Measurements from ENCODE around the gene MSRB3. TPM values are rescaled to one million over a fixed set of nuclear protein-coding genes. Genes with fewer than 3 reads are reported as not detected.

Gene MSRB3
- total and polyA plus RNA-seq, 5 experiments from 2014 or later, result not detected

GRCh38 chr12:65459545-65459944 lies 181.1 kb downstream of the MSRB3 start:
- POLR2A ChIA-PET, result no interaction called here
- H3K27me3 Mint-ChIP-seq, result peaks cover 0 to 2% (median 0%) of the 10 kb centered on the region in 5 donors
- no peak for ATAC-seq
- no peak overlapping the region for H3K27ac Mint-ChIP-seq
- no peak for DNase-seq
- no peak overlapping the region for H3K4me3 Mint-ChIP-seq
- peaks cover 0 to 2% (median 0%) of the 10 kb centered on the region in 3 donors for H3K36me3 Mint-ChIP-seq
- peaks cover 0 to 4% (median 0%) of the 10 kb centered on the region in 9 donors for H3K9me3 Mint-ChIP-seq
- no peaks in the 10 kb centered on the region for H3K4me1 Mint-ChIP-seq

GRCh38 chr12:65460063-65460462 lies 181.6 kb downstream of the MSRB3 start:
- peaks cover 0 to 4% (median 0%) of the 10 kb centered on the region in 9 donors for H3K9me3 Mint-ChIP-seq
- H3K27me3 Mint-ChIP-seq, result peaks cover 0 to 2% (median 0%) of the 10 kb centered on the region in 5 donors

GRCh38 chr12:65461017-65461416 lies 182.5 kb downstream of the MSRB3 start:
- POLR2A ChIA-PET, result no interaction called here
- ATAC-seq (no peak), DNase-seq (no peak)
- Mint-ChIP-seq H3K4me1 (no peaks in the 10 kb centered on the region), H3K27ac (no peak overlapping the region), H3K36me3 (peaks cover 0 to 2% (median 0%) of the 10 kb centered on the region in 3 donors), H3K27me3 (peaks cover 0 to 2% (median 0%) of the 10 kb centered on the region in 5 donors), H3K9me3 (peaks cover 0 to 4% (median 0%) of the 10 kb centered on the region in 9 donors), H3K4me3 (no peak overlapping the region)

More at GRCh38 chr12:65460063-65460462, 181.6 kb downstream of the MSRB3 start:
- H3K4me1 Mint-ChIP-seq, result no peaks in the 10 kb centered on the region
- POLR2A ChIA-PET, result no interaction called here
- H3K36me3 Mint-ChIP-seq, result peaks cover 0 to 2% (median 0%) of the 10 kb centered on the region in 3 donors
- ATAC-seq (no peak), DNase-seq (no peak)
- no peak overlapping the region for H3K27ac Mint-ChIP-seq
- H3K4me3 Mint-ChIP-seq, result no peak overlapping the region

- ATAC-seq (no peak), DNase-seq (no peak)
- no peak overlapping the region for H3K4me3 Mint-ChIP-seq
- H3K36me3 Mint-ChIP-seq, result peaks cover 0 to 2% (median 0%) of the 10 kb centered on the region in 3 donors
- no peak overlapping the region for H3K27ac Mint-ChIP-seq
- H3K4me1 Mint-ChIP-seq, result no peaks in the 10 kb centered on the region
- POLR2A ChIA-PET, result no interaction called here
- H3K27me3 Mint-ChIP-seq, result peaks cover 0 to 2% (median 0%) of the 10 kb centered on the region in 5 donors
- H3K9me3 Mint-ChIP-seq, result peaks cover 0 to 4% (median 0%) of the 10 kb centered on the region in 9 donors
Measured at GRCh38 chr12:65462484-65462883, 184.0 kb downstream of the MSRB3 start.

GRCh38 chr12:65463082-65463481 lies 184.6 kb downstream of the MSRB3 start:
- Mint-ChIP-seq H3K4me1 (no peaks in the 10 kb centered on the region), H3K4me3 (no peak overlapping the region), H3K9me3 (peaks cover 0 to 2% (median 0%) of the 10 kb centered on the region in 9 donors), H3K36me3 (no peaks in the 10 kb centered on the region), H3K27ac (no peak overlapping the region), H3K27me3 (peaks cover 0 to 2% (median 0%) of the 10 kb centered on the region in 5 donors)
- POLR2A ChIA-PET, result no interaction called here
- ATAC-seq (no peak), DNase-seq (no peak)

GRCh38 chr12:65463611-65464010 lies 185.1 kb downstream of the MSRB3 start:
- POLR2A ChIA-PET, result no interaction called here
- Mint-ChIP-seq H3K36me3 (no peaks in the 10 kb centered on the region), H3K27ac (no peak overlapping the region), H3K4me1 (no peaks in the 10 kb centered on the region), H3K4me3 (no peak overlapping the region), H3K9me3 (peaks cover 0 to 2% (median 0%) of the 10 kb centered on the region in 9 donors), H3K27me3 (peaks cover 0 to 2% (median 0%) of the 10 kb centered on the region in 5 donors)
- DNase-seq, result no peak
- ATAC-seq, result no peak

GRCh38 chr12:65464930-65465329 lies 186.4 kb downstream of the MSRB3 start:
- no peak for DNase-seq
- POLR2A ChIA-PET, result no interaction called here
- H3K27ac Mint-ChIP-seq, result no peak overlapping the region
- no peak for ATAC-seq
- no peak overlapping the region for H3K4me3 Mint-ChIP-seq
- peaks cover 0 to 2% (median 0%) of the 10 kb centered on the region in 5 donors for H3K27me3 Mint-ChIP-seq
- H3K9me3 Mint-ChIP-seq, result peaks cover 0 to 2% (median 0%) of the 10 kb centered on the region in 9 donors
- H3K36me3 Mint-ChIP-seq, result no peaks in the 10 kb centered on the region
- no peaks in the 10 kb centered on the region for H3K4me1 Mint-ChIP-seq

GRCh38 chr12:65465766-65466547 lies 187.5 kb downstream of the MSRB3 start:
- POLR2A ChIA-PET, result no interaction called here
- ATAC-seq (no peak), DNase-seq (no peak)
- Mint-ChIP-seq H3K27me3 (peaks cover 0 to 4% (median 0%) of the 10 kb centered on the region in 5 donors), H3K27ac (no peak overlapping the region), H3K4me1 (no peaks in the 10 kb centered on the region), H3K4me3 (no peak overlapping the region), H3K36me3 (no peaks in the 10 kb centered on the region), H3K9me3 (peaks cover 0 to 2% (median 0%) of the 10 kb centered on the region in 9 donors)

GRCh38 chr12:65466911-65467310 lies 188.4 kb downstream of the MSRB3 start:
- POLR2A ChIA-PET, result no interaction called here
- DNase-seq, result no peak
- no peak for ATAC-seq
- Mint-ChIP-seq H3K9me3 (peaks cover 0 to 2% (median 0%) of the 10 kb centered on the region in 9 donors), H3K27ac (no peak overlapping the region), H3K27me3 (peaks cover 0 to 4% (median 0%) of the 10 kb centered on the region in 5 donors), H3K36me3 (no peaks in the 10 kb centered on the region), H3K4me3 (no peak overlapping the region), H3K4me1 (no peaks in the 10 kb centered on the region)

- Mint-ChIP-seq H3K27me3 (peaks cover 0 to 11% (median 4%) of the 10 kb centered on the region in 5 donors), H3K9me3 (no peaks in the 10 kb centered on the region), H3K27ac (no peak overlapping the region), H3K4me1 (no peaks in the 10 kb centered on the region), H3K36me3 (no peaks in the 10 kb centered on the region), H3K4me3 (no peak overlapping the region)
- ATAC-seq (no peak), DNase-seq (no peak)
- POLR2A ChIA-PET, result no interaction called here
Measured at GRCh38 chr12:65470256-65470655, 191.8 kb downstream of the MSRB3 start.

- no peak for ATAC-seq
- H3K27ac Mint-ChIP-seq, result no peak overlapping the region
- POLR2A ChIA-PET, result no interaction called here
Measured at GRCh38 chr12:65472079-65472478, 193.6 kb downstream of the MSRB3 start.

GRCh38 chr12:65474831-65475230 lies 196.3 kb downstream of the MSRB3 start:
- DNase-seq (no peak), ATAC-seq (no peak)
- Mint-ChIP-seq H3K4me3 (no peak overlapping the region), H3K36me3 (no peaks in the 10 kb centered on the region), H3K27me3 (peaks cover 0 to 21% (median 7%) of the 10 kb centered on the region in 5 donors), H3K4me1 (no peaks in the 10 kb centered on the region), H3K9me3 (no peaks in the 10 kb centered on the region), H3K27ac (no peak overlapping the region)
- POLR2A ChIA-PET, result no interaction called here

More at GRCh38 chr12:65472079-65472478, 193.6 kb downstream of the MSRB3 start:
- H3K4me1 Mint-ChIP-seq, result no peaks in the 10 kb centered on the region
- DNase-seq, result no peak
- H3K36me3 Mint-ChIP-seq, result no peaks in the 10 kb centered on the region
- H3K4me3 Mint-ChIP-seq, result no peak overlapping the region
- no peaks in the 10 kb centered on the region for H3K9me3 Mint-ChIP-seq
- H3K27me3 Mint-ChIP-seq, result peaks cover 0 to 21% (median 7%) of the 10 kb centered on the region in 5 donors

GRCh38 chr12:65477721-65478120 lies 199.2 kb downstream of the MSRB3 start:
- DNase-seq (no peak), ATAC-seq (no peak)
- Mint-ChIP-seq H3K9me3 (peaks cover 0 to 11% (median 3%) of the 10 kb centered on the region in 9 donors), H3K27me3 (peaks cover 2 to 30% (median 4%) of the 10 kb centered on the region in 5 donors), H3K36me3 (peaks cover 0 to under 1% (median 0%) of the 10 kb centered on the region in 3 donors), H3K27ac (no peak overlapping the region), H3K4me3 (no peak overlapping the region), H3K4me1 (no peaks in the 10 kb centered on the region)
- POLR2A ChIA-PET, result no interaction called here

All from naive thymus-derived CD8-positive, alpha-beta T cell (primary cell).